Trophoblast cell (in vitro differentiated cells and primary cell): Measurements from ENCODE around the gene CDX2.

Source experiments
- DNase-seq, 2 donors: peaks; one replicate each; pipeline ENCODE4 v3.0.0-alpha.2; 2016
- H2AFZ ChIP-seq: 2 replicates; pipeline ENCODE4 v1.6.1; 2013; ENCODE audit warnings: low read length, moderate library complexity, mild to moderate bottlenecking; ENCODE audit not compliant: insufficient read depth, poor library complexity
- H2AK5ac ChIP-seq: 2 replicates; pipeline ENCODE4 v1.6.1; 2013; ENCODE audit warnings: mild to moderate bottlenecking, low read length
- H2BK120ac ChIP-seq: 2 replicates; pipeline ENCODE4 v1.6.1; 2013; ENCODE audit warnings: low read length, mild to moderate bottlenecking, moderate library complexity; ENCODE audit not compliant: insufficient read depth, poor library complexity
- H2BK12ac ChIP-seq: 2 replicates; pipeline ENCODE4 v1.6.1; 2013; ENCODE audit warnings: mild to moderate bottlenecking, low read length, moderate library complexity
- H2BK5ac ChIP-seq: 2 replicates; pipeline ENCODE4 v1.6.1; 2013; ENCODE audit warnings: low read length, low read depth, moderate library complexity, mild to moderate bottlenecking; ENCODE audit not compliant: poor library complexity
- H3K14ac ChIP-seq: 2 replicates; pipeline ENCODE4 v1.6.1; 2013; ENCODE audit warnings: mild to moderate bottlenecking, low read length
- H3K18ac ChIP-seq: 2 replicates; pipeline ENCODE4 v1.6.1; 2013; ENCODE audit warnings: mild to moderate bottlenecking, low read length
- H3K23ac ChIP-seq: 2 replicates; pipeline ENCODE4 v1.6.1; 2013; ENCODE audit warnings: low read length
- H3K27ac ChIP-seq: 2 replicates; pipeline ENCODE4 v1.5.1; 2013; ENCODE audit warnings: low read depth, mild to moderate bottlenecking, inconsistent platforms, low read length, moderate library complexity
- H3K27me3 ChIP-seq: 2 replicates; pipeline ENCODE4 v1.6.1; 2013; ENCODE audit warnings: inconsistent platforms, mild to moderate bottlenecking, low read length, moderate library complexity; ENCODE audit not compliant: insufficient read depth
- H3K36me3 ChIP-seq, 2 experiments: 1 replicate in 1 of 2; 2 replicates in 1 of 2; pipeline ENCODE4 v1.6.1; 2013; ENCODE audit warnings: low read length in 2 of 2, mild to moderate bottlenecking in 2 of 2, moderate library complexity in 1 of 2; ENCODE audit not compliant: insufficient read depth in 2 of 2, control insufficient read depth in 1 of 2
- H3K4ac ChIP-seq: 2 replicates; pipeline ENCODE4 v1.6.1; 2013; ENCODE audit warnings: low read depth, mild to moderate bottlenecking, low read length, moderate library complexity
- H3K4me1 ChIP-seq, 2 experiments: 1 replicate in 1 of 2; 2 replicates in 1 of 2; pipeline ENCODE4 v1.6.1; 2013; ENCODE audit warnings: low read length in 2 of 2, mild to moderate bottlenecking in 2 of 2, moderate library complexity in 1 of 2; ENCODE audit not compliant: insufficient read depth in 2 of 2, control insufficient read depth in 1 of 2
- H3K4me2 ChIP-seq: 2 replicates; pipeline ENCODE4 v1.6.1; 2013; ENCODE audit warnings: inconsistent platforms, mild to moderate bottlenecking, low read length, moderate library complexity
- H3K4me3 ChIP-seq: 2 replicates; pipeline ENCODE4 v1.5.1; 2013; ENCODE audit warnings: mild to moderate bottlenecking, low read depth, low read length, inconsistent platforms
- H3K79me1 ChIP-seq: one replicate; pipeline ENCODE4 v1.6.1; 2013; ENCODE audit warnings: low read length
- H3K79me2 ChIP-seq: 2 replicates; pipeline ENCODE4 v1.6.1; 2013; ENCODE audit warnings: low read length, mild to moderate bottlenecking; ENCODE audit not compliant: control insufficient read depth, insufficient read depth, poor library complexity
- H3K9ac ChIP-seq: 2 replicates; pipeline ENCODE4 v1.6.1; 2013; ENCODE audit warnings: mild to moderate bottlenecking, low read length
- H3K9me3 ChIP-seq: 2 replicates; pipeline ENCODE4 v1.6.1; 2013; ENCODE audit warnings: low read depth, mild to moderate bottlenecking, control low read depth, inconsistent platforms, low read length; ENCODE audit not compliant: insufficient read depth
- H4K12ac ChIP-seq: 2 replicates; pipeline ENCODE4 v1.6.1; 2013; ENCODE audit warnings: low read depth, mild to moderate bottlenecking, low read length, moderate library complexity
- H4K8ac ChIP-seq: 2 replicates; pipeline ENCODE4 v1.6.1; 2013; ENCODE audit warnings: low read depth, mild to moderate bottlenecking, low read length, moderate library complexity
- H4K91ac ChIP-seq: one replicate; pipeline ENCODE4 v1.6.1; 2013; ENCODE audit warnings: low read depth, mild to moderate bottlenecking, low read length, moderate library complexity
- WGBS: extraction: QIAGEN DNeasy Blood & Tissue Kit; methylation state at CpG from one replicate; pipeline ENCODE4 v1.1.7; 2013; ENCODE audit warnings: missing lambda C conversion rate; ENCODE audit not compliant: insufficient read length, insufficient coverage; ENCODE audit errors: extremely low coverage; 5-methylcytosine and 5-hydroxymethylcytosine counted together

Gene CDX2

GRCh38 chr13:27978301-27978968, 9.3 kb upstream of the CDX2 start:
- Histone ChIP-seq H3K4me2 (peak overlapping the region; percentile 49), H3K18ac (no peak overlapping the region), H2BK120ac (no peak overlapping the region), H4K8ac (no peak overlapping the region), H3K4ac (no peak overlapping the region), H3K27me3 (peaks cover 89% of the 10 kb centered on the region), H3K79me2 (no peaks in the 10 kb centered on the region), H3K4me3 (peak overlapping the region; percentile 54), H3K9ac (no peak overlapping the region), H2BK5ac (no peak overlapping the region), H3K9me3 (peaks cover 5% of the 10 kb centered on the region), H3K79me1 (no peaks in the 10 kb centered on the region), H2BK12ac (no peak overlapping the region), H4K91ac (no peak overlapping the region), H3K36me3 (no peaks in the 10 kb centered on the region), H2AFZ (no peak overlapping the region), H2AK5ac (no peak overlapping the region), H3K14ac (no peak overlapping the region), H3K23ac (no peak overlapping the region), H4K12ac (no peak overlapping the region), H3K27ac (no peak overlapping the region), H3K4me1 (peaks cover 3 to 6% of the 10 kb centered on the region in 2 experiments)
- WGBS, result no CpG with 5 or more reads among the region's 65 CpGs
- DNase-seq, result no peak

- H3K4ac ChIP-seq, result no peak overlapping the region
- no peak overlapping the region for H2BK120ac ChIP-seq
- H3K79me2 ChIP-seq, result no peaks in the 10 kb centered on the region
- no peaks in the 10 kb centered on the region for H3K79me1 ChIP-seq
- H4K91ac ChIP-seq, result no peak overlapping the region
- H4K8ac ChIP-seq, result no peak overlapping the region
- H3K4me3 ChIP-seq, result peak overlapping the region; percentile 54
- no peak overlapping the region for H3K14ac ChIP-seq
- peaks cover 89% of the 10 kb centered on the region for H3K27me3 ChIP-seq
- no peak overlapping the region for H2BK12ac ChIP-seq
- no peak overlapping the region for H3K27ac ChIP-seq
- H3K9ac ChIP-seq, result no peak overlapping the region
- no peak overlapping the region for H2AK5ac ChIP-seq
- no peak for DNase-seq
- no peak overlapping the region for H2BK5ac ChIP-seq
- H3K9me3 ChIP-seq, result peaks cover 5% of the 10 kb centered on the region
- no peak overlapping the region for H4K12ac ChIP-seq
- H3K36me3 ChIP-seq, result no peaks in the 10 kb centered on the region
- H3K4me2 ChIP-seq, result peak overlapping the region; percentile 49
- H3K23ac ChIP-seq, result no peak overlapping the region
- H3K18ac ChIP-seq, result no peak overlapping the region
- WGBS, result no CpG with 5 or more reads among the region's 80 CpGs
- H3K4me1 ChIP-seq, result peaks cover 3 to 6% of the 10 kb centered on the region in 2 experiments
- H2AFZ ChIP-seq, result no peak overlapping the region
Observed at GRCh38 chr13:27977476-27978300, 8.6 kb upstream of the CDX2 start.

DNA sequence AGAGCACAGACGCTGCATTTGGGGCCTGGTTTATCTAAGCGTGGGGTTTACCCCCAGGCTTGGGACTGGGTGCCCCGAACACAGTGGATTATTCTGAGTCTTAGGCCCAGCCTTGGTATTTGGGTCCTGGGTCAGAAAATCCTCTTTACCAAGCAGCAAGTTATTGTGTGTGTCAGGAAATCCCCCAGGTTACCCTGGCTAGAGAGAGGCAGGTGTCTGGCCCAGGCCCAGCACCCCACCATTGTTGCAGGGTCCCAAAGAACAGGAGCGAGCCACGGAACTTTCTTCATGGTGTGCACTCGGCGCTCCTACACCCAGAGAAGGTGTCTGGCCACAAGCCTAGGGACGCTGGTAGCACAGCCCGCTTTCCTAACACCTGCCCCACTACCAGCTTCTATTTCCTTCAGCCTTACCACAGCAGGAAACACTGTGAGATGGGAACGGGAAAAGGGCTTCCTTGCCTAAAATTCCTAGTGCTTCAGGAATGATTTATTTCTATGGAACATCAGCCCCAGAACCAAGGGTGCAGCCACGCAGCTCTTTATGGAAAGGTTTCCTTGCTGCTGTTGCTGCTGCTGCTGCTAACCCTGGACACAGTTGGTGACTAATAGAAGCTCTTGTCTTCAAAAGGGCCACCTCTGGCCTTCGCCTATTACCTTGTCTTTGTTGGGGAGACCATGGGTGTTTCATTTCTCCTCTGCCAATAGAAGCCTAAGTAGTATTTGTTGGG, 7.4 kb upstream of the CDX2 start:
- no peak overlapping the region for H3K18ac ChIP-seq
- H2BK12ac ChIP-seq, result no peak overlapping the region
- H4K91ac ChIP-seq, result no peak overlapping the region
- no peak for DNase-seq
- H4K8ac ChIP-seq, result no peak overlapping the region
- H3K9me3 ChIP-seq, result peaks cover 5% of the 10 kb centered on the region
- H2BK5ac ChIP-seq, result no peak overlapping the region
- no peak overlapping the region for H3K9ac ChIP-seq
- no peak overlapping the region for H2BK120ac ChIP-seq
- no peak overlapping the region for H3K14ac ChIP-seq
- H3K4me2 ChIP-seq, result no peak overlapping the region
- no peaks in the 10 kb centered on the region for H3K36me3 ChIP-seq
- H4K12ac ChIP-seq, result no peak overlapping the region
- no peaks in the 10 kb centered on the region for H3K79me1 ChIP-seq
- no peak overlapping the region for H3K4me3 ChIP-seq
- no CpG with 5 or more reads among the region's 12 CpGs for WGBS
- no peak overlapping the region for H3K23ac ChIP-seq
- no peak overlapping the region for H2AK5ac ChIP-seq
- no peak overlapping the region for H3K27ac ChIP-seq
- H3K79me2 ChIP-seq, result no peaks in the 10 kb centered on the region
- no peak overlapping the region for H3K4ac ChIP-seq
- peaks cover 7 to 10% of the 10 kb centered on the region in 2 experiments for H3K4me1 ChIP-seq
- H2AFZ ChIP-seq, result no peak overlapping the region
- peaks cover 80% of the 10 kb centered on the region for H3K27me3 ChIP-seq

DNA sequence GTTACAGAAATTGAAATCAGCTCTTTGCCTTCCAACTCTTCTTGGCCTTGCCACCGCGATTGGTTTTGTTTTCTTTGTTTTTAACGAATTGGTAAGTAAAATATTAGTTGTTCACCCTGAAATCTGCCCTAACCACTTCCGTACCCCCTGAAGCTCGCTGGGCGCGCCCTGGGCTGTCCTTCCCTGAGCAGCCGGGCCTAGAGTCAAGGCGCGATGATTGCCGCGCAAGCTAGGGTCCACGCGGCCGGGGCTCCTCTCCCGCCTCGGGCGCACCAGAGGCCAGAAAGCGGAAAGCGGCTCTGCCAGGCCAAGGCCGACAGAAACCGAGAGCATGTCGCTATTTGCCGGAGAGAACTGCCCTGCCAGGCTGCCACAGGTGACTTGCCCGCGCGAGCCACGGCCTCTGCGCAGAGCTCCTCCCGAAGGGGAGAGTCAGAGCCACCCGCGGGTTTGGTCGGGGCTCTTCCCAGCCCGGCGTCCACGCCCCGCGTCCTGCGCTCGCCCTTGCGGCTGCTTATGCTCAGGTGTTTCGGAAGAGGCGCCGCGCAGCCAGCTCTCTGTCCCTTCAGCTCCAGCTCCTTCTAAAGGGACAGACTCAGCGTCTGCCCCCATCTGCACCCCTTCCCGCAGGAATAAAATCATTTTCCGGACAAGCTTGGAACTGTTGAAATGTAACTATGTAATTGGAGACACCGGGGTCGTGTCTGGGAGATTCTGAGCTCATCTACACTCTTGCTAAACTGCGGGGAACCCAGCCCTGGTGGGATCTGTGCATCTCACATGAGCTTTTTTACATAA, 6.6 kb upstream of the CDX2 start:
- no peak overlapping the region for H4K12ac ChIP-seq

More for the DNA sequence above, 6.6 kb upstream of the CDX2 start:
- Histone ChIP-seq H3K79me1 (no peaks in the 10 kb centered on the region), H3K79me2 (no peaks in the 10 kb centered on the region), H3K9ac (no peak overlapping the region), H2BK120ac (no peak overlapping the region), H3K18ac (no peak overlapping the region), H3K27ac (no peak overlapping the region), H3K4me1 (peaks cover 12 to 17% of the 10 kb centered on the region in 2 experiments), H3K23ac (no peak overlapping the region), H2BK12ac (no peak overlapping the region), H3K14ac (no peak overlapping the region), H3K27me3 (peaks cover 75% of the 10 kb centered on the region), H3K4ac (no peak overlapping the region), H4K91ac (no peak overlapping the region), H2AK5ac (no peak overlapping the region), H3K4me2 (no peak overlapping the region), H2BK5ac (no peak overlapping the region), H3K36me3 (no peaks in the 10 kb centered on the region), H3K4me3 (no peak overlapping the region), H2AFZ (no peak overlapping the region), H3K9me3 (peaks cover 5% of the 10 kb centered on the region), H4K8ac (no peak overlapping the region)
- DNase-seq, result no peak
- no CpG with 5 or more reads among the region's 51 CpGs for WGBS
